NCI-H446 treated with DMSO at 0.1 percent for 48 hours (cell line): Measurements from ENCODE around the gene ZBTB47.

Experiments used
- DNase-seq: peaks from one replicate; lab custom pipeline; 2025; lab: John Stamatoyannopoulos, UW

Gene ZBTB47

GRCh38 chr3:42652611-42653302, 740 bp upstream of the ZBTB47 start:
- no peak for DNase-seq

DNA sequence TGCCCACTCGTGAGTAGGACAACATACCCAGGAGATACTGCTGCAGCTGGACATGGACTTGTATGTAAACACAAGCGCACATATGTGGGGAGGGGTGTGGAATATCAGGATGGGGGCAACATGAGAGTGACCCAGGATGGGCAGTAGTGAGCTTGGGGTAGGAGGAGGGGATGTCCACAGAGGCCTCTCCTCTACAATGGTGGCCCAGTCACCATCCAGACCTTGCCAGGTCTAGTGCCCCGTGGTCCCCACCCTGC, 266 bp upstream of the ZBTB47 start:
- DNase-seq: no peak

GRCh38 chr3:42654331-42655201, 1.1 kb downstream of the ZBTB47 start:
- DNase-seq: no peak

- no peak for DNase-seq
These were observed 1.9 kb downstream of the ZBTB47 start for GRCh38 chr3:42655331-42655888.

DNA sequence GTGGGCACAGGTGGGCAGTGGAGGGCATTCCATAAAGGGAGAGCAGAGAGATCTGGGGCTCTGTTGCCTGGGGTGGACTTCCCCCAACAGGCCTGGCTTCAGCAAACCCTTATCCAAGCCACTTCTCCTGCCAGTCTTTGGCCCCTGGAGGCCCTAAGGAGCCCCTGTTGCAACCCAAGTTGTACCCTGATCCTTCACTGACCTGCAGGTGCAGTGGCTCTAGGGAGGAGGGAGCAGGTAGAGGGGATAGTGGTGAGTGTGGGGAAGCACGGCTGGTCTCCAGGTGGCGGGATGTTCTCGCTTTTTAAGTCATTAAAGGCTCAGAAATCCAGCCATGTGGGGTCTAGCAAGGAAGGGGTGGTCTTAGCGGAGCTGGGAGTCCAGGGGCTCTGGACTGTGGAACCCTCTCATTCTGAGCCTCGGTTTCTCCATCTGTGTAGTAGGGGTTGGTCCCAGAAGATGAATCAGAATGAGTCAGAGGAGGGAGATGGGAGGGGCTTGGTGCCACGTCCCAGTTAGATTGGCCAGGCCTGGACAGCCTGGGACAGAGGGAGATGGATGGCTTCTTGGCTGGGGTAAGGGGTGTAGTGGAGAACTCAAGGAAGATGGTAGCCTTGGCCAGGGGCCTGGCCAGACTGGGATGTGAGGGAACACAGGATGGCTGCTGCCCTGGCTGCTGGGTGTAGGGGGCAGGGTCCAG, 2.6 kb downstream of the ZBTB47 start:
- no peak for DNase-seq

GRCh38 chr3:42656680-42657610, 3.4 kb downstream of the ZBTB47 start:
- DNase-seq: no peak

- DNase-seq: no peak
These were observed 4.2 kb downstream of the ZBTB47 start for GRCh38 chr3:42657675-42658074.

GRCh38 chr3:42658091-42658770, 4.7 kb downstream of the ZBTB47 start:
- no peak for DNase-seq

GRCh38 chr3:42658771-42659390, 5.4 kb downstream of the ZBTB47 start:
- DNase-seq: no peak

DNA sequence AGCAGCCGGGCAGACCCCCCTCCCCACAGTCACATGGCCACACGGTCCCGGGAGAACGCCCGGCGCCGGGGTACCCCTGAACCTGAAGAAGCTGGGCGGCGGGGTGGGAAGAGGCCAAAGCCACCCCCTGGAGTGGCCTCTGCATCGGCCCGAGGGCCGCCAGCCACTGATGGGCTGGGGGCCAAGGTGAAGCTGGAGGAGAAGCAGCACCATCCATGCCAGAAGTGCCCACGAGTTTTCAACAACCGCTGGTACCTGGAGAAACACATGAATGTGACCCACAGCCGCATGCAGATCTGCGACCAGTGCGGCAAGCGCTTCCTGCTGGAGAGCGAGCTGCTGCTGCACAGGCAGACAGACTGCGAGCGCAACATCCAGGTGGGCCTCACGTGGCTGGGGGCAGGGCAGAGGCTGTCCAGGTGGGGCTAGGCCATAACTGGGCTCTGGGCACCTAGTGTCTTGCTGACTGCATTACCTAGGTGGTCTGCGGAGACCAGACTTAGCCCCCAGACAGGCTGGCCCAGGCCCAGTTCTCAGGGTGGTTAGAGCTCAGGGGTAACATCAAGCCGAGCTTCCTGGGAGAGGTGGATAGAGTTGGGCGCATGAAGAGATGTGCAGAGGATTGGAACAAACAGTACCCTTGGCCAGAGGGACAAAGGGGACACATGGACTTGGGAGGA, 6.1 kb downstream of the ZBTB47 start:
- no peak for DNase-seq

GRCh38 chr3:42660131-42660715, 6.7 kb downstream of the ZBTB47 start:
- DNase-seq: no peak

GRCh38 chr3:42660898-42661297, 7.4 kb downstream of the ZBTB47 start:
- DNase-seq: no peak

DNA sequence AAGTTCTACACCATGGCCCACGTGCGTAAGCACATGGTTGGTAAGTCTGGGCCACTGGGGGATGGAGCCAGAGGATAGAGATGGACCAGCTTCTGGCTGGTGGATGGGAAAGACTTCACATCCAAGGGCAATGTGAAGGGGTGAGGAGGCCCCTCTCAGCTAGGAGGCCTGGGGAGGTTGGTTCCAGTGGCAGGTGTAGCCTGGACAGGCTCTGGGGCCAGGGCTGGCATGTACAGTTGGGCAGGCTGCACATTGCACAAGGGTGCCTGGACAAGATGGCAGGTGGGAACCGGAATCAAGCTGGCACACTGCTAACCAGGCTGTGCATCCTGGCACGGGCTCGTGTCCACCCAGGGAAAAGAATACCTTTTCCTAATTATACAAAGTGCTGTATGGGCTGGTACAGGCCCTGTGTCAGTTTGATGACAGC, 8.1 kb downstream of the ZBTB47 start:
- DNase-seq: no peak

- DNase-seq: no peak
These were observed 8.7 kb downstream of the ZBTB47 start for GRCh38 chr3:42662037-42662812.

DNA sequence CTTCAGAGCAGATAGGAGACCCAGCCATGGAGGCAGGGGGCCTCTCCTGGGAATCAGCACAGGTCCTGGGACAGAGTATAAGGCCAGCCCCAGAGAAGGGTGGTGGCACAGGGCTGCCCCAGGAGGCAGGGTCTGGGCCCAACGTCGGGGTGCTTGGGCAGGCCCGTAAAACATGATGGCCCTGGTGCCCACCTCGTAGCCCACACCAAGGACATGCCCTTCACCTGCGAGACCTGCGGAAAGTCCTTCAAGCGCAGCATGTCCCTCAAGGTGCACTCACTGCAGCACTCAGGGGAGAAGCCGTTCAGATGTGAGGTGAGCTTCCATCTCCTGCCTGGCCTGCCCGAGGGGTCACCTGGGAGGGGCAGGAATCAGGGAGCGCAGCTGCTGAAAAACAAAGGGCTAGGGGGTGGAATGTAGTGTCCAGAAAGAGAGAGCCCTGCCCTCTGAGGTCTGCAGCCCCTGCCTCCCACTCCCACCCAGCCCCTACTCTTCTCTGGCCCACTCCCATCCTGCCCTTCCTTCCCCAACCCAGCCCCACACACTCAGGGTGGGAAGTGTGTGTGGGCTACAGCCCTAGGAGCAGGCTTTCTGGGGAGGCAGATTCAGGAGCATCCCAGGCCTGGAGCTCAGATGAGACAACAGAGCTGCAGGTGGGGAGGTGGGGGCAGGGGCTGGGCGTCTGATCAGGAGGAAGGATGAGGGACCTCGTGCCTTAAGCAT, 9.5 kb downstream of the ZBTB47 start:
- no peak for DNase-seq

GRCh38 chr3:42663581-42664437, 10.3 kb downstream of the ZBTB47 start:
- no peak for DNase-seq

GRCh38 chr3:42664438-42664803, 10.9 kb downstream of the ZBTB47 start:
- DNase-seq: no peak
